CD4-positive, alpha-beta T cell treated with Interleukin-15 for 4 hours (primary cell): ENCODE data around the gene ZNF485.
"Not testable (repeated sequence)": the region's sequence is repeated elsewhere in the genome, so short reads cannot be mapped to it uniquely, and the experiment has no call there.

Experiments used
- DNase-seq: peaks from one replicate; pipeline ENCODE4 v3.0.0-alpha.2; 2020; ENCODE audit warnings: low spot score

Gene ZNF485

GRCh38 chr10:43605850-43606322 lies 352 bp upstream of the ZNF485 start:
- no peak for DNase-seq

GRCh38 chr10:43607199-43607573 lies 948 bp downstream of the ZNF485 start:
- DNase-seq = no peak

- DNase-seq = no peak
Measured at GRCh38 chr10:43610636-43611035, 4.4 kb downstream of the ZNF485 start.

GRCh38 chr10:43616697-43617370 lies 10.6 kb downstream of the ZNF485 start:
- no peak for DNase-seq

GRCh38 chr10:43619368-43619767 lies 13.1 kb downstream of the ZNF485 start:
- DNase-seq = no peak

GRCh38 chr10:43622038-43622437 lies 15.8 kb downstream of the ZNF485 start:
- no peak for DNase-seq

- peak; percentile 19 for DNase-seq
Measured at GRCh38 chr10:43623351-43623750, 17.1 kb downstream of the ZNF485 start.

- no peak for DNase-seq
Measured at GRCh38 chr10:43627942-43628341, 21.7 kb downstream of the ZNF485 start.

- DNase-seq = no peak
Measured at GRCh38 chr10:43628956-43629355, 22.7 kb downstream of the ZNF485 start.

GRCh38 chr10:43635816-43636215 lies 29.6 kb downstream of the ZNF485 start:
- not testable (repeated sequence) for DNase-seq

GRCh38 chr10:43640603-43641002 lies 34.4 kb downstream of the ZNF485 start:
- no peak for DNase-seq

- no peak for DNase-seq
Measured at GRCh38 chr10:43644252-43644651, 38.0 kb downstream of the ZNF485 start.

- no peak for DNase-seq
Measured at GRCh38 chr10:43645866-43646265, 39.6 kb downstream of the ZNF485 start.

GRCh38 chr10:43647576-43647975 lies 41.3 kb downstream of the ZNF485 start:
- no peak for DNase-seq

- DNase-seq = no peak
Measured at GRCh38 chr10:43648095-43648397, 41.8 kb downstream of the ZNF485 start.

GRCh38 chr10:43648398-43649184 lies 42.4 kb downstream of the ZNF485 start, which contains the start of gene ZNF32:
Gene ZNF32, minus strand, starts transcription at chr10:43648881. Its CDS starts 2,748 bp downstream, at chr10:43646133.
- peak; percentile 82 for DNase-seq

- DNase-seq = peak; percentile 0
Measured at GRCh38 chr10:43649185-43649523, 42.9 kb downstream of the ZNF485 start.

GRCh38 chr10:43653746-43654145 lies 47.5 kb downstream of the ZNF485 start:
- DNase-seq = no peak

- no peak for DNase-seq
Measured at GRCh38 chr10:43655311-43655710, 49.1 kb downstream of the ZNF485 start.

GRCh38 chr10:43658227-43658626 lies 52.0 kb downstream of the ZNF485 start:
- no peak for DNase-seq

- DNase-seq = no peak
Measured at GRCh38 chr10:43665054-43665453, 58.8 kb downstream of the ZNF485 start.

GRCh38 chr10:43666552-43666951 lies 60.3 kb downstream of the ZNF485 start:
- DNase-seq = no peak

- DNase-seq = no peak
Measured at GRCh38 chr10:43667317-43667731, 61.1 kb downstream of the ZNF485 start.
